Measurements from ENCODE around the gene LSM7. TPM values are rescaled to one million over a fixed set of nuclear protein-coding genes. Genes with fewer than 3 reads are reported as not detected.

LSM7 gene
- polyA plus RNA-seq, 1 donor from 2014 or later: 550 TPM

DNA sequence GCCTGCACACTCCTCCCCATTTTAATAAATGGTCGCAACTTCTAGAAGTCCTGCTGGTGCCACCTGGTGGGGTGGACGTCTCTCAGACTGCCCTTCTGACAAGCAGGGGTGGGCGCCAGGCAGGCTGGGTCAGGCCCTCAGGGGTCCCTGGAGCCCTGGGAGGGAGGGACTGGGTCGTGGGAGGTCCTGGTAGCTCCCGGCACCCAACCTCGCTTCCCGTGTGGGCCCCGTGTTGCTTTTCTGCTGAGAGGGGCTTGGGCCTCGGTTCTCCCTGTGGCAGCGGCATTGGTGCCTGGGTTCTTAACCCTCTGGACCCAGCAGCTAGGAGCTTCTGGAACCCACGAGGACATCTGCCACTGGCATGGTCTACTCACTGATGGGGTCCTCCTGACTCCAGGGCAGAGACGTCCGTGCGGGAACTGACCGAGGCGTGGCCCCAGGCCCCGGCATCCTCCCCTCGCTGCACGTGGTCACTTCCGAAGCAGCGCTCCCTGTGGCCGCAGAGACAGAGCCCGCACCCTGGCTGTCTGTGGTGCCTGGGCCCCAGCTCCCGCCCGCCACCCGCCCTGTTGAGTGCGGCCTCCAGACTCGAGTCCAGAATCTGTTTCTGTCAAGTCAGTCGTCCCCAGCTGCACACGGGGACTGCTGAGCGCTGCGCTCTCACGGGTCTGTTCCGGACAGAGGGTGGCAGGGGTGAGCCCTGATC is 25.7 kb upstream of the LSM7 start:
- no peak overlapping the region for H3K27ac ChIP-seq (ENCODE audit: low read length)
- H3K79me2 ChIP-seq (replicated peaks; ENCODE audit: insufficient read depth, low read length): no peaks in the 10 kb centered on the region
- H3K27me3 ChIP-seq (ENCODE audit: insufficient read depth, low read depth, low read length): no peaks in the 10 kb centered on the region
- H3K9me3 ChIP-seq (ENCODE audit: low read length): no peaks in the 10 kb centered on the region
- no peak overlapping the region for H3K4me3 ChIP-seq (ENCODE audit: low read length)
- H3K4me2 ChIP-seq (ENCODE audit: low read length): no peak overlapping the region
- no peaks in the 10 kb centered on the region for H3K9me2 ChIP-seq (ENCODE audit: insufficient read depth, low read length)
- H3K36me3 ChIP-seq (ENCODE audit: insufficient read depth, low read length): no peaks in the 10 kb centered on the region
- no peak overlapping the region for H3K9ac ChIP-seq (ENCODE audit: low read length)
- no peaks in the 10 kb centered on the region for H3F3A ChIP-seq (ENCODE audit: insufficient read depth, low read length, poor library complexity, severe bottlenecking)
- no peak overlapping the region for H2AFZ ChIP-seq (ENCODE audit: low read depth, low read length)
- H4K20me1 ChIP-seq (ENCODE audit: insufficient read depth): no peaks in the 10 kb centered on the region
- TF ChIP-seq TAF1 (IDR thresholded peaks at IDR 0.05; ENCODE audit: low read depth) (no peak), SMC3 (conservative IDR thresholded peaks at IDR 0.05; ENCODE audit: poor library complexity) (no peak), EP300 (conservative IDR thresholded peaks at IDR 0.05; ENCODE audit: poor library complexity, severe bottlenecking) (no peak), RAD21 (conservative IDR thresholded peaks at IDR 0.05) (no peak), MXI1 (conservative IDR thresholded peaks at IDR 0.05; ENCODE audit: poor library complexity, severe bottlenecking) (no peak), EZH2 (IDR thresholded peaks at IDR 0.05; ENCODE audit: borderline replicate concordance, insufficient read depth, low read length, poor library complexity, severe bottlenecking) (no peak), POLR2AphosphoS5 (IDR thresholded peaks at IDR 0.05) (no peak)
- TF ChIP-seq, protein P1, sequence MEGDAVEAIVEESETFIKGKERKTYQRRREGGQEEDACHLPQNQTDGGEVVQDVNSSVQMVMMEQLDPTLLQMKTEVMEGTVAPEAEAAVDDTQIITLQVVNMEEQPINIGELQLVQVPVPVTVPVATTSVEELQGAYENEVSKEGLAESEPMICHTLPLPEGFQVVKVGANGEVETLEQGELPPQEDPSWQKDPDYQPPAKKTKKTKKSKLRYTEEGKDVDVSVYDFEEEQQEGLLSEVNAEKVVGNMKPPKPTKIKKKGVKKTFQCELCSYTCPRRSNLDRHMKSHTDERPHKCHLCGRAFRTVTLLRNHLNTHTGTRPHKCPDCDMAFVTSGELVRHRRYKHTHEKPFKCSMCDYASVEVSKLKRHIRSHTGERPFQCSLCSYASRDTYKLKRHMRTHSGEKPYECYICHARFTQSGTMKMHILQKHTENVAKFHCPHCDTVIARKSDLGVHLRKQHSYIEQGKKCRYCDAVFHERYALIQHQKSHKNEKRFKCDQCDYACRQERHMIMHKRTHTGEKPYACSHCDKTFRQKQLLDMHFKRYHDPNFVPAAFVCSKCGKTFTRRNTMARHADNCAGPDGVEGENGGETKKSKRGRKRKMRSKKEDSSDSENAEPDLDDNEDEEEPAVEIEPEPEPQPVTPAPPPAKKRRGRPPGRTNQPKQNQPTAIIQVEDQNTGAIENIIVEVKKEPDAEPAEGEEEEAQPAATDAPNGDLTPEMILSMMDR (IDR thresholded peaks at IDR 0.05; ENCODE audit: poor library complexity, severe bottlenecking): no peak
- TF ChIP-seq, protein P2, sequence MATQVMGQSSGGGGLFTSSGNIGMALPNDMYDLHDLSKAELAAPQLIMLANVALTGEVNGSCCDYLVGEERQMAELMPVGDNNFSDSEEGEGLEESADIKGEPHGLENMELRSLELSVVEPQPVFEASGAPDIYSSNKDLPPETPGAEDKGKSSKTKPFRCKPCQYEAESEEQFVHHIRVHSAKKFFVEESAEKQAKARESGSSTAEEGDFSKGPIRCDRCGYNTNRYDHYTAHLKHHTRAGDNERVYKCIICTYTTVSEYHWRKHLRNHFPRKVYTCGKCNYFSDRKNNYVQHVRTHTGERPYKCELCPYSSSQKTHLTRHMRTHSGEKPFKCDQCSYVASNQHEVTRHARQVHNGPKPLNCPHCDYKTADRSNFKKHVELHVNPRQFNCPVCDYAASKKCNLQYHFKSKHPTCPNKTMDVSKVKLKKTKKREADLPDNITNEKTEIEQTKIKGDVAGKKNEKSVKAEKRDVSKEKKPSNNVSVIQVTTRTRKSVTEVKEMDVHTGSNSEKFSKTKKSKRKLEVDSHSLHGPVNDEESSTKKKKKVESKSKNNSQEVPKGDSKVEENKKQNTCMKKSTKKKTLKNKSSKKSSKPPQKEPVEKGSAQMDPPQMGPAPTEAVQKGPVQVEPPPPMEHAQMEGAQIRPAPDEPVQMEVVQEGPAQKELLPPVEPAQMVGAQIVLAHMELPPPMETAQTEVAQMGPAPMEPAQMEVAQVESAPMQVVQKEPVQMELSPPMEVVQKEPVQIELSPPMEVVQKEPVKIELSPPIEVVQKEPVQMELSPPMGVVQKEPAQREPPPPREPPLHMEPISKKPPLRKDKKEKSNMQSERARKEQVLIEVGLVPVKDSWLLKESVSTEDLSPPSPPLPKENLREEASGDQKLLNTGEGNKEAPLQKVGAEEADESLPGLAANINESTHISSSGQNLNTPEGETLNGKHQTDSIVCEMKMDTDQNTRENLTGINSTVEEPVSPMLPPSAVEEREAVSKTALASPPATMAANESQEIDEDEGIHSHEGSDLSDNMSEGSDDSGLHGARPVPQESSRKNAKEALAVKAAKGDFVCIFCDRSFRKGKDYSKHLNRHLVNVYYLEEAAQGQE (IDR thresholded peaks at IDR 0.05; ENCODE audit: borderline replicate concordance): no peak

DNA sequence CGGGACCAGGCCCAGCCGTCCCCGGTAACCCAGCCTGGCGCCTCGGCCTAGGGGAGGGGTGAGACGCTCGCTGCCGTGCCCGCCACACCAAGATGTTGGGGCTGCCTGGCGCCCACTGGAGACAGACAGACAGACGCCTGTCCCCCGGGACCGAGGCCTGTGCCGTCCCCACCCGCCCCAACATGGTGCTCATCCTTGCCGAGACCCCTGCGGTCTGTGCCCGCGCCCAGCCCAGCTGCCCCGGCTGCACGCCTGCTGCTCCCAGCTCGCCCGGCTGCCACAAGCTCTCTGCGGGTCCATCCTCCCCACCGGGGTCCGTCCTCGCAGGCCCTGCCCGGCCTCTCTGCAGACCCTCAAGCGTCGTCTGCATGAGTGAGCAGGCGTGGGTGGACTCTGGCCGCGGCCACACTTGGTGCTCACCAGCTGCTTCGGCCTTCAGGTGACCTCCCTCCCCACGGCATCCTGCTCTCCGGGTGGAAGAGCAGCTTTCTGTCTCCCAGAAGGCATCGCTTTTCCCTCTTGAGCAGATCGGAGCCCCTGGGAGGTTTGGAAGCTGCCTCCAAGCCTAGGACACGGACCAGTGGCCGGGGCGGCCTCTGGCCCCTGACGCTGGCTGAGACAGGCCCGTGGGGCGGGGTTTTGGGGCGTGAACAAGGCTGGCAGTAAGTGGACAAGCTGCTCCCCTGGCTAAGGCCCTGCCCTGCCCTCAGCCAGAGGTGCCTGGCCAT is 24.9 kb upstream of the LSM7 start:
- H3K9ac ChIP-seq (ENCODE audit: low read length): no peak overlapping the region
- H3K9me2 ChIP-seq (ENCODE audit: insufficient read depth, low read length): no peaks in the 10 kb centered on the region
- H3K36me3 ChIP-seq (ENCODE audit: insufficient read depth, low read length): no peaks in the 10 kb centered on the region
- no peaks in the 10 kb centered on the region for H3K79me2 ChIP-seq (replicated peaks; ENCODE audit: insufficient read depth, low read length)
- no peak overlapping the region for H2AFZ ChIP-seq (ENCODE audit: low read depth, low read length)
- H3K27ac ChIP-seq (ENCODE audit: low read length): no peak overlapping the region
- H3K4me3 ChIP-seq (ENCODE audit: low read length): no peak overlapping the region
- H3K9me3 ChIP-seq (ENCODE audit: low read length): no peaks in the 10 kb centered on the region
- H3F3A ChIP-seq (ENCODE audit: insufficient read depth, low read length, poor library complexity, severe bottlenecking): no peaks in the 10 kb centered on the region
- TF ChIP-seq, protein P1 (IDR thresholded peaks at IDR 0.05; ENCODE audit: poor library complexity, severe bottlenecking): no peak
- TF ChIP-seq EZH2 (IDR thresholded peaks at IDR 0.05; ENCODE audit: borderline replicate concordance, insufficient read depth, low read length, poor library complexity, severe bottlenecking): no peak
- TF ChIP-seq TAF1 (IDR thresholded peaks at IDR 0.05; ENCODE audit: low read depth): no peak
- no peak for TF ChIP-seq EP300 (conservative IDR thresholded peaks at IDR 0.05; ENCODE audit: poor library complexity, severe bottlenecking)
- TF ChIP-seq MXI1 (conservative IDR thresholded peaks at IDR 0.05; ENCODE audit: poor library complexity, severe bottlenecking): no peak
- TF ChIP-seq RAD21 (conservative IDR thresholded peaks at IDR 0.05): no peak
- TF ChIP-seq, protein P2 (IDR thresholded peaks at IDR 0.05; ENCODE audit: borderline replicate concordance): no peak
- no peak for TF ChIP-seq SMC3 (conservative IDR thresholded peaks at IDR 0.05; ENCODE audit: poor library complexity)
- TF ChIP-seq POLR2AphosphoS5 (IDR thresholded peaks at IDR 0.05): no peak
- H3K4me2 ChIP-seq (ENCODE audit: low read length): no peak overlapping the region
- H3K27me3 ChIP-seq (ENCODE audit: insufficient read depth, low read depth, low read length): no peaks in the 10 kb centered on the region
- no peaks in the 10 kb centered on the region for H4K20me1 ChIP-seq (ENCODE audit: insufficient read depth)

Data from neural cell (in vitro differentiated cells).